DOHH2 (cell line): Measurements from ENCODE around the gene TGFBR3L.

Experiments used
- CTCF ChIP-seq: fragments of 200-600 bp; sonication (generic); IDR thresholded peaks from one replicate; pipeline ENCODE4 v1.5.1; 2014; ENCODE audit warnings: antibody characterized with exemption, mild to moderate bottlenecking, low read depth, low read length; ENCODE audit not compliant: poor library complexity, severe bottlenecking
- EZH2phosphoT487 ChIP-seq: fragments of 200-600 bp; sonication (generic); IDR thresholded peaks from 2 replicates; pipeline ENCODE4 v1.6.1; 2017; ENCODE audit warnings: borderline replicate concordance, mild to moderate bottlenecking, antibody characterized with exemption, low read length, moderate library complexity, mixed read lengths

GRCh38 chr19:7965921-7966665 is 51.5 kb downstream of the TGFBR3L start:
- TF ChIP-seq CTCF (no peak), EZH2phosphoT487 (no peak)
